Parathyroid adenoma (tissue), 2 donors: Measurements from ENCODE around the gene PNCK.

Experiments
- H2AFZ ChIP-seq: fragments of 300-600 bp; sonication (generic); one replicate; pipeline ENCODE4 v1.7.0; 2017; ENCODE audit warnings: antibody characterized with exemption, mild to moderate bottlenecking
- H3K27ac ChIP-seq: fragments of 300-600 bp; sonication (generic); one replicate; pipeline ENCODE4 v1.7.0; 2017
- H3K27me3 ChIP-seq: fragments of 300-600 bp; sonication (generic); one replicate; pipeline ENCODE4 v1.7.0; 2017; ENCODE audit warnings: low read length; ENCODE audit not compliant: control insufficient read depth, insufficient read depth
- H3K36me3 ChIP-seq: fragments of 300-600 bp; sonication (generic); one replicate; pipeline ENCODE4 v1.7.0; 2017; ENCODE audit warnings: low read length; ENCODE audit not compliant: control insufficient read depth, insufficient read depth
- H3K4me1 ChIP-seq: fragments of 300-600 bp; sonication (generic); one replicate; pipeline ENCODE4 v1.7.0; 2017; ENCODE audit warnings: control low read depth
- H3K4me2 ChIP-seq: fragments of 300-600 bp; sonication (generic); one replicate; pipeline ENCODE4 v1.7.0; 2017; ENCODE audit warnings: low read length
- H3K4me3 ChIP-seq: fragments of 300-600 bp; sonication (generic); one replicate; pipeline ENCODE4 v1.7.0; 2017; ENCODE audit warnings: low read depth, low read length
- H3K79me2 ChIP-seq: fragments of 300-600 bp; sonication (generic); one replicate; pipeline ENCODE4 v1.7.0; 2017; ENCODE audit warnings: control low read depth
- H3K9ac ChIP-seq: fragments of 300-600 bp; sonication (generic); one replicate; pipeline ENCODE4 v1.7.0; 2017; ENCODE audit warnings: mild to moderate bottlenecking
- H3K9me3 ChIP-seq: fragments of 300-600 bp; sonication (generic); one replicate; pipeline ENCODE4 v1.7.0; 2017; ENCODE audit warnings: low read length; ENCODE audit not compliant: control insufficient read depth
- CTCF ChIP-seq: fragments of 300-600 bp; sonication (generic); IDR thresholded peaks from one replicate; pipeline ENCODE4 v1.7.0; 2017; ENCODE audit warnings: antibody characterized with exemption, mild to moderate bottlenecking
- donor health status: primary hyperparathyroidism.

Gene PNCK

GRCh38 chrX:153621949-153622598 lies 51.5 kb downstream of the PNCK start:
- no peak overlapping the region for H3K4me3 ChIP-seq
- no peaks in the 10 kb centered on the region for H3K36me3 ChIP-seq
- H3K4me1 ChIP-seq = no peaks in the 10 kb centered on the region
- no peak for TF ChIP-seq CTCF
- H3K27me3 ChIP-seq = no peaks in the 10 kb centered on the region
- no peaks in the 10 kb centered on the region for H3K79me2 ChIP-seq
- no peak overlapping the region for H2AFZ ChIP-seq
- no peak overlapping the region for H3K4me2 ChIP-seq
- no peak overlapping the region for H3K27ac ChIP-seq
- no peak overlapping the region for H3K9ac ChIP-seq
- H3K9me3 ChIP-seq = no peaks in the 10 kb centered on the region

- H3K9me3 ChIP-seq = no peaks in the 10 kb centered on the region
- no peaks in the 10 kb centered on the region for H3K36me3 ChIP-seq
- no peak overlapping the region for H3K4me2 ChIP-seq
- no peak overlapping the region for H3K4me3 ChIP-seq
- H2AFZ ChIP-seq = no peak overlapping the region
- H3K27me3 ChIP-seq = no peaks in the 10 kb centered on the region
- H3K79me2 ChIP-seq = no peaks in the 10 kb centered on the region
- H3K27ac ChIP-seq = no peak overlapping the region
- no peaks in the 10 kb centered on the region for H3K4me1 ChIP-seq
- TF ChIP-seq CTCF = no peak
- no peak overlapping the region for H3K9ac ChIP-seq
These were observed 53.0 kb downstream of the PNCK start for GRCh38 chrX:153620576-153620975.
